ENCODE results near the gene CRISPLD2. TPM values are rescaled to one million over a fixed set of nuclear protein-coding genes. Genes with fewer than 3 reads are reported as not detected.

Gene CRISPLD2
- total and polyA plus RNA-seq, 10 of the 15 experiments (the other 5 are each of a cell fraction or from before 2014, with no cell fraction given) = 0.03 to 0.30 (median 0.08) TPM; not detected in 5

DNA sequence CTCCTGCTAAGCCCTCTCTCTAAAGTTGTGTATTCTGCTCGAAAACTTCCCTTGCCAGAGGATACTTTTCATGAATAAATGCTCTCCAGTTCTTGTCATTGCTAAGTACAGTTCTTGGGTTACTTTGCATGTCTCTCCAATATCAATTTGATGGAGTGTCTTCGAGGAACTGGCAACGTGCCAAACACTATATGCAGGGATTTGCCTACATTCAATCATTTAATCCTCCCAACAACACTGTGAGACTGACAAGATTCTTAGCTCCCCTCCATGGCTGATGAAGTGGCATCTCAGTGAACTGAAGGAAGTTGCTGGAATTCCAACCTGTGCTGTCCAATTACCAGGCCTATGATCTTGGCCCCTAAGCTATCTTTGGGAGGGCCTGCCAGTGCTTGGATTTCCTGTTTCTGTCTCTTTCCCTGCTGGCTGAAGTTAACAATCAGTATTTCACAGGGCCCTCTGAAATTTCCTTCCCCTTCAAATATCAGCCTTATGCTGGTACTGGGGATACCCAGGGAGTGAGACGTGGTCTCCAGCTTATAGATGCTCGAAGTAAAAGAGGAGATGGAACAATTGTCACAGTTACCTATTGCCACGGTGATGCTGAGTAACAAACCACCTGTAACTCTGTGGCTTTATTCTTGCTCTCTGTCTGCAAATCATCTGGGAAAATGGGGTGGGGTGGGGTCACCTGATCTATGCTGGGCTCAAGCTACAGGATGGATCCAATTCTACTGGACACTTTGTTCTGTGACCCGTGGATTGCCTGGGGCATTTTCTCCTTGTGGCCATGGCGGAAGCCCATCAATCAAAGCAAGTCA lies 19.4 kb upstream of the CRISPLD2 start:
- ATAC-seq (no peak), FAIRE-seq (no peak), DNase-seq (ENCODE audit: low read depth, low spot score) (no peak)
- intact Hi-C loops (cut with micrococcal nuclease; ENCODE audit: unreplicated experiment) (no loop called here), in situ Hi-C loops (cut with MboI) (no loop called here)
- ChIA-PET RAD21 (ENCODE audit: unreplicated experiment) (no interaction called here), SMC1A (ENCODE audit: uncharacterized antibody, unreplicated experiment) (interaction anchor here (1.1 kb wide), 1 partner anchor 84 kb away, joined by 3 read pairs; no protein-coding TSS in a partner anchor), CTCF (interaction anchor here (0.6 kb wide), 1 partner anchor 103 kb away, joined by 4 read pairs; no protein-coding TSS in a partner anchor), POLR2A (no interaction called here)
- Histone ChIP-seq H3K36me3 (ENCODE audit: control insufficient read depth in 2 of 2, insufficient read depth in 2 of 2, low read length in 1 of 2) (no peaks in the 10 kb centered on the region), H2AFZ (ENCODE audit: control insufficient read depth, low read depth, low read length) (no peak overlapping the region), H3K4me2 (ENCODE audit: control insufficient read depth, insufficient read depth) (no peak overlapping the region), H3K4me3 (no peak overlapping the region), H3K79me2 (ENCODE audit: control insufficient read depth, insufficient read depth, low read length) (no peaks in the 10 kb centered on the region), H3K4me1 (ENCODE audit: control insufficient read depth, insufficient read depth, low read length) (no peaks in the 10 kb centered on the region; the same call in 1 of the 2 replicates), H3K27ac (ENCODE audit: control insufficient read depth, insufficient read depth) (no peak overlapping the region), H3K9me3 (replicated peaks; ENCODE audit: control insufficient read depth, insufficient read depth, low read length) (no peaks in the 10 kb centered on the region; the same call in 2 of the 3 replicates), H4K20me1 (ENCODE audit: control insufficient read depth, insufficient read depth) (no peaks in the 10 kb centered on the region), H3K9ac (ENCODE audit: control insufficient read depth, insufficient read depth, low read length) (no peak overlapping the region), H3K27me3 (replicated peaks in 1 of 2; ENCODE audit: control insufficient read depth in 2 of 2, insufficient read depth in 2 of 2, low read length in 1 of 2) (no peaks in the 10 kb centered on the region)
- no TSS peak for BruUV-seq (replicated peaks)
- 35% methylated on average over 8 of the region's 8 CpGs for WGBS (ENCODE audit: insufficient coverage, insufficient replicate concordance, low lambda C conversion rate, missing lambda C conversion rate)
- TF ChIP-seq SUPT20H (IDR thresholded peaks at IDR 0.05; ENCODE audit: borderline replicate concordance, control insufficient read depth, low read depth, low read length) = no peak

- in situ Hi-C loops (cut with MboI) = no loop called here
- intact Hi-C loops (cut with micrococcal nuclease; ENCODE audit: unreplicated experiment) = no loop called here
- Histone ChIP-seq H2AFZ (ENCODE audit: control insufficient read depth, low read depth, low read length) (no peak overlapping the region), H3K4me1 (ENCODE audit: control insufficient read depth, insufficient read depth, low read length) (peaks cover 11% of the 10 kb centered on the region), H3K9ac (ENCODE audit: control insufficient read depth, insufficient read depth, low read length) (no peak overlapping the region), H3K4me2 (ENCODE audit: control insufficient read depth, insufficient read depth) (no peak overlapping the region), H3K27ac (ENCODE audit: control insufficient read depth, insufficient read depth) (no peak overlapping the region), H3K36me3 (ENCODE audit: control insufficient read depth in 2 of 2, insufficient read depth in 2 of 2, low read length in 1 of 2) (no peaks in the 10 kb centered on the region), H3K79me2 (ENCODE audit: control insufficient read depth, insufficient read depth, low read length) (no peaks in the 10 kb centered on the region), H4K20me1 (ENCODE audit: control insufficient read depth, insufficient read depth) (no peaks in the 10 kb centered on the region), H3K27me3 (replicated peaks in 1 of 2; ENCODE audit: control insufficient read depth in 2 of 2, insufficient read depth in 2 of 2, low read length in 1 of 2) (no peaks in the 10 kb centered on the region), H3K4me3 (no peak overlapping the region), H3K9me3 (replicated peaks; ENCODE audit: control insufficient read depth, insufficient read depth, low read length) (no peaks in the 10 kb centered on the region; the same call in 2 of the 3 replicates)
- DNase-seq (ENCODE audit: low read depth, low spot score) (no peak), ATAC-seq (no peak), FAIRE-seq (no peak)
- BruUV-seq (replicated peaks) = no TSS peak
- ChIA-PET POLR2A (interaction anchor here (0.6 kb wide), 1 partner anchor 89 kb away, joined by 8 read pairs; no protein-coding TSS in a partner anchor), SMC1A (ENCODE audit: uncharacterized antibody, unreplicated experiment) (no interaction called here), CTCF (no interaction called here), RAD21 (ENCODE audit: unreplicated experiment) (no interaction called here)
- no peak for TF ChIP-seq RAD51 (IDR thresholded peaks at IDR 0.05)
- no peak for TF ChIP-seq KLF5 (IDR thresholded peaks at IDR 0.05; ENCODE audit: partially characterized antibody)
- 66% methylated on average over 9 of the region's 9 CpGs for WGBS (ENCODE audit: insufficient coverage, insufficient replicate concordance, low lambda C conversion rate, missing lambda C conversion rate)
These were observed 16.6 kb upstream of the CRISPLD2 start for GRCh38 chr16:84803146-84803545.

All from GM12878 (cell line).